Fibroblast of the aortic adventitia (primary cell): ENCODE measurements around the gene MYO18B. TPM values are rescaled to one million over a fixed set of nuclear protein-coding genes. Genes with fewer than 3 reads are reported as not detected.

Experiments
- DNase-seq: peaks from one replicate; pipeline ENCODE4 v3.0.0-alpha.2; 2010; ENCODE audit warnings: low read depth
- H3K4me3 ChIP-seq: 2 replicates; pipeline ENCODE4 v1.5.1; 2011; ENCODE audit warnings: low read depth, mild to moderate bottlenecking, control low read depth, low read length, moderate library complexity
- total RNA-seq: library from RNA; depleted of rRNA; stranded (reverse); fragments of >200 nt; gene quantifications from 2 replicates; pipeline ENCODE4 v1.2.3, GENCODE V29; 2012; ENCODE audit warnings: low replicate concordance
- TF ChIP-seq, protein P1 (sequence below): IDR thresholded peaks from 2 replicates; pipeline ENCODE4 v1.5.1; 2011; ENCODE audit warnings: mild to moderate bottlenecking, low read length, control low read depth, inconsistent platforms; ENCODE audit not compliant: insufficient read depth

MYO18B gene
- total RNA-seq, 1 donor: not detected

DNA sequence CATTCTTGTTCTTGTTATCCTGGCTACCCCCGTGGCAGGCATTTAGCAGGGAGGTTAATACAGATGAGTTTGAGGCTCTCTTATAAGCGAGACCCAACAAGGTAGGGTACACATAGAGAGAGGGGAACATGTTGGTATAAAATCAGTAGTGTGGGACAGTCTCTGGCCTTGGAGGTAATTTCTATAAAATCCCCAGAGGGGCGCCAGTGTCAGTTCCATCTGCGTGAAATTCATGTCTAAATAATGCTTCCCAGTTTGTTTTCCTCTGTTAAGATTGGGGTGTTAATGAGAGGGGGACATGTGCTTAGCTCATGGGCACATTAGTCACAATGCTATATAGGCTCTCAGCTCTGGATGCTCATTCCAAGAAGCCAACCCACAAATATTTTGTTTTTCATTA lies 150.7 kb downstream of the MYO18B start:
- H3K4me3 ChIP-seq: no peak overlapping the region
- DNase-seq: no peak
- TF ChIP-seq, protein P1, sequence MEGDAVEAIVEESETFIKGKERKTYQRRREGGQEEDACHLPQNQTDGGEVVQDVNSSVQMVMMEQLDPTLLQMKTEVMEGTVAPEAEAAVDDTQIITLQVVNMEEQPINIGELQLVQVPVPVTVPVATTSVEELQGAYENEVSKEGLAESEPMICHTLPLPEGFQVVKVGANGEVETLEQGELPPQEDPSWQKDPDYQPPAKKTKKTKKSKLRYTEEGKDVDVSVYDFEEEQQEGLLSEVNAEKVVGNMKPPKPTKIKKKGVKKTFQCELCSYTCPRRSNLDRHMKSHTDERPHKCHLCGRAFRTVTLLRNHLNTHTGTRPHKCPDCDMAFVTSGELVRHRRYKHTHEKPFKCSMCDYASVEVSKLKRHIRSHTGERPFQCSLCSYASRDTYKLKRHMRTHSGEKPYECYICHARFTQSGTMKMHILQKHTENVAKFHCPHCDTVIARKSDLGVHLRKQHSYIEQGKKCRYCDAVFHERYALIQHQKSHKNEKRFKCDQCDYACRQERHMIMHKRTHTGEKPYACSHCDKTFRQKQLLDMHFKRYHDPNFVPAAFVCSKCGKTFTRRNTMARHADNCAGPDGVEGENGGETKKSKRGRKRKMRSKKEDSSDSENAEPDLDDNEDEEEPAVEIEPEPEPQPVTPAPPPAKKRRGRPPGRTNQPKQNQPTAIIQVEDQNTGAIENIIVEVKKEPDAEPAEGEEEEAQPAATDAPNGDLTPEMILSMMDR: no peak

DNA sequence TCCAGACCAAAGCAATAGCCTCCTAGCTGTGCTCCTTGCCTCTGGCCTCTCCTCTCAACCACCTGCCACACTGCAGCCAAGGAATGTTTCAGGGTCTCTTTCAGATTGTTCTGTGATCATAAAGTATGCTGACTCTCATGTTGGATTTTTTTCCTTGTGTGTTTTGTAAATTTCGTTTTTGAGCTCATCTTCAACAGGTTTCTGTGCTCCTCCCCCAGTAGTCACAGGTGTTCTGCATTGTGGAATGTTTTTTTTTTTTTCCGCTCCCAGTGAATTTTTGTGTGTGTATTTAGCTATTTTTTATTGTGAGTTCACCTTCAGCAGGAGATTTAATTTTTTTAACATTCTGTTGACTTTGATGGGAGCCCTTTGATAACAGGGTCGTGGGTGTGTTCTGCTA lies 153.7 kb downstream of the MYO18B start:
- DNase-seq: no peak
- TF ChIP-seq, protein P1: no peak
- no peak overlapping the region for H3K4me3 ChIP-seq

DNA sequence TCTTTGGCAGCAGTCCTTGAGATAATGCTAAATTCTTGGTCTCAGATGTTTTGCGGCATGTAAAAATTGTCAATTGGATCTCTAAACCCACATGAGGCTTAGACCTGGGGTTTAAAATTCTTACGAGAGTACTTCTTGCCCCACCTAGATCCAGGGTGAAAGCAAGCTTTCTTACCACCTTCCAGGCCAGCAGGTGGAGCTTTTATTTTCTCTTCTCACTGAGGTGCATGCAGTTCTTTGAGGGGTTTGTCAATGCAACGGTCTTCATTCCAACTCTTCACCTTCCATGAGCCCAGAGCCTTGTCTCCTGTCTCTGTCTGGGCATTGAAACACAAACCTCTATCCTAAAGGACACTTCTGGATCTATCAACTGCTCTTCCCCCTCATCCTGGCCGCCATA lies 154.1 kb downstream of the MYO18B start:
- no peak for DNase-seq
- H3K4me3 ChIP-seq: no peak overlapping the region
- TF ChIP-seq, protein P1: no peak

DNA sequence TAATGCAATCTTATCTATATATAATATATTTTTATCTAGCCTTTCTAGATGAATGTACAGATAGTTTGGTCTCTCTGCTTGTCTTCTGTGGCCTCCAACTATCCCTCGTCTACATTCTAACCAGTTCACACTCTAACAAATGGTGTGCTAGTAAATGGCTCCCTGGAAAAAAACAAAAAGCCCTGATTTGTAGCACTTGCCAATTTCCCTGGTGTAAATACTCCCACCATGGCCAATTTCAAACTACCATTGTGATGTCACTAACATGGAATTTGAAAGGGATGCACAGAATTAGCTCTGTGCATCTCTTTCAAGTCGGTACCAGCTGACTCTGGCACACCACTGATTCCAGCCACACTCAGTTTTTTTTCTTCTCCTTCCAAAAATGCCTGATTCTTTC lies 154.6 kb downstream of the MYO18B start:
- TF ChIP-seq, protein P1: no peak
- H3K4me3 ChIP-seq: no peak overlapping the region
- no peak for DNase-seq

DNA sequence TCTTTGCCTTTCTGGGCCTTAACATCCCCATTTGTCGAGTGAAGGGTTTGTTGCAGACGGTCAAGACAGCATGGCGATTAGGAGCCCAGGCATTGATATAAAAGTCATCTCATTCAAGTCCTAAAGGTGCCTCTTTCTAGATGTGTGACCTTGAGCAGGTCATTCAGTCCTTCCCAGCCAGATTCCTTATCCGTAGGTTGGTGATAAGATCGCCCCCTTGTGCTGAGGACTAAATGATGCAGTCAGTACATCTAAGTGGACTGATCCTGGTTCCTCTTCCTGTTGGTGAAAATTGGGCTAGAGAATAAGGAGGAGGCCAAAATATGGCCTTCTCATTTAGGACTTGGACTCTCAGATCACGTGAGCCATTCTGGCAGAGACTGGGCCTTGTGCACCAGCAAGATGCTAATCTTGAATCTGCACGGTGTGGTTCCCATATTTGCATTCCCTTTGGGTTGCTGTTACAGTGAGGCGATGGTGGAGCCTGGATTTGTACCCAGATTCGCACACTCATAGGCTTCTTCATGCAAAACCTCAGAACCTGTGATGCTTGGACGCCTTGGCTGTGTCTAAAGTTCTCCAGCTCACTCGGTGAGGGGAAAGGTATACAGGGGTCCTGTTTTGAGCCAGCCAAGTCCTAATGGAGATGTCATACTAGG lies 156.8 kb downstream of the MYO18B start:
- TF ChIP-seq, protein P1: no peak
- no peak overlapping the region for H3K4me3 ChIP-seq
- no peak for DNase-seq

DNA sequence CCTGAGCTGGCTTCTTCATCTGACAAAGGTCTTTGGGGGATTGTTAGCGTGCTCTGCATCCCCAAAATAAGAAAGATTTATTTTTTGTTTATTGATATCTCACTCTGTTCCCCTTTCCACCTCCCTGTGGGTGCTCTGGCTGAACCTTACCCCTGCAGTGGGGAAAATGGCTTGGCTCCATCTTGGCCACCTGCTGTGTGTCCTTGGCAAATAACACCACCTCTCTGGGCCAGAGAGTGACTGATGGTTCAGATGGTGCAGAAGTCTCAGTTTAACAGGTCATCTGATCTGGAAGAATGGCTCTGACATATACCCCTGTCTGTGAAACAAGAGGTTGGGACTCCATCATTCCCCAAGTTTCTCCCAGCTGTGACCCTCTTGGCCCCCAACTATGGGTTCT lies 157.6 kb downstream of the MYO18B start:
- TF ChIP-seq, protein P1: no peak
- no peak overlapping the region for H3K4me3 ChIP-seq
- no peak for DNase-seq

DNA sequence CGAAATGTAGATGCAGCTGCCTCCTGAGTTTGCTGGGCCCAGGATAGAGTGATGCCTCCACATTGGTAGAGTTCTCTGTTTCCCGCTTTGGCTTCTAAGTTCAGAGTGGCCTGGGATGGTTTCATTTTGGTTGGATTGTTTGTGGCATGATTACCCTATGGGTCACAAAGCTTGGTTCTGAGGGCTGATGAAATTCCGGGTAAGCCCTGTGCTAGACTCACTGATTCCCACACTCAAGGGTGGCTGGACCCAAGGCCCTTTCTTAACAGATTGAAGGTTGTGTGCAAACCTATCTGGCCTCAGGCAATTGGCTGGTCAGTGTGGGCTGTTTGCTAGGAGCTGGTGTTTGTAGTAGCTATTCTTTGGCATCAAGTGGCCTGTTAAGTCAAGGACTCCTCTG lies 158.4 kb downstream of the MYO18B start:
- H3K4me3 ChIP-seq: no peak overlapping the region
- DNase-seq: no peak
- TF ChIP-seq, protein P1: no peak
